ENCODE data around the gene KCP.

DNA sequence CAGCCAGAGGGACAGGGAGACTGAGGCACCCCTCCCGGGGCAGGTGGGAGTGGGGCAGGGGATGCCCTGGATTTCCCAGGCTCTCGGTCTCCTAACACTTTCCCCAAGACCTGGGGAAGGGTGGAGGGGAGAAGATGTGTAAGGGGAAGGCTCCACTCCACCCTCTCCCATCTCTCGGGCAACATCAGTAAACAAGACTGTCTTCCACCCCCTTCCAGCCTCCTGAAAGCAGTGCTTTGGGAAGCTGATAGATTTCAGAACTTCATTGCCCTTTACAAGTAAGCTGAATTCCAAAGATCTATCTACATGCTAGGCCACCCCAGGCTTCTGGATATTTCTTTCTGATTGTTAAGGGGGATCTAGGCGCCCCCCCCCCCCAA lies 76.6 kb downstream of the KCP start:
- TF ChIP-seq EZH2 (optimal IDR thresholded peaks at IDR 0.05; ENCODE audit: low read depth, low read length) (no peak), EZH2phosphoT487 (IDR thresholded peaks at IDR 0.05; ENCODE audit: low read length) (no peak)
- TF ChIP-seq, protein P1, sequence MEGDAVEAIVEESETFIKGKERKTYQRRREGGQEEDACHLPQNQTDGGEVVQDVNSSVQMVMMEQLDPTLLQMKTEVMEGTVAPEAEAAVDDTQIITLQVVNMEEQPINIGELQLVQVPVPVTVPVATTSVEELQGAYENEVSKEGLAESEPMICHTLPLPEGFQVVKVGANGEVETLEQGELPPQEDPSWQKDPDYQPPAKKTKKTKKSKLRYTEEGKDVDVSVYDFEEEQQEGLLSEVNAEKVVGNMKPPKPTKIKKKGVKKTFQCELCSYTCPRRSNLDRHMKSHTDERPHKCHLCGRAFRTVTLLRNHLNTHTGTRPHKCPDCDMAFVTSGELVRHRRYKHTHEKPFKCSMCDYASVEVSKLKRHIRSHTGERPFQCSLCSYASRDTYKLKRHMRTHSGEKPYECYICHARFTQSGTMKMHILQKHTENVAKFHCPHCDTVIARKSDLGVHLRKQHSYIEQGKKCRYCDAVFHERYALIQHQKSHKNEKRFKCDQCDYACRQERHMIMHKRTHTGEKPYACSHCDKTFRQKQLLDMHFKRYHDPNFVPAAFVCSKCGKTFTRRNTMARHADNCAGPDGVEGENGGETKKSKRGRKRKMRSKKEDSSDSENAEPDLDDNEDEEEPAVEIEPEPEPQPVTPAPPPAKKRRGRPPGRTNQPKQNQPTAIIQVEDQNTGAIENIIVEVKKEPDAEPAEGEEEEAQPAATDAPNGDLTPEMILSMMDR (IDR thresholded peaks at IDR 0.05; ENCODE audit: low read length): no peak

Measured in MM.1S (cell line).